Activated CD4-positive, alpha-beta T cell treated with anti-CD3 and anti-CD28 coated beads for 1 hour (primary cell): ENCODE data around the gene ADAT2.
A peak's percentile ranks its signal among the peaks of the same experiment; 100 is the strongest.

Experiments
- DNase-seq: peaks from one replicate; pipeline ENCODE4 v3.0.0-alpha.2; 2020

Gene ADAT2

GRCh38 chr6:143441010-143441409 is 9.5 kb downstream of the ADAT2 start:
- no peak for DNase-seq

DNA sequence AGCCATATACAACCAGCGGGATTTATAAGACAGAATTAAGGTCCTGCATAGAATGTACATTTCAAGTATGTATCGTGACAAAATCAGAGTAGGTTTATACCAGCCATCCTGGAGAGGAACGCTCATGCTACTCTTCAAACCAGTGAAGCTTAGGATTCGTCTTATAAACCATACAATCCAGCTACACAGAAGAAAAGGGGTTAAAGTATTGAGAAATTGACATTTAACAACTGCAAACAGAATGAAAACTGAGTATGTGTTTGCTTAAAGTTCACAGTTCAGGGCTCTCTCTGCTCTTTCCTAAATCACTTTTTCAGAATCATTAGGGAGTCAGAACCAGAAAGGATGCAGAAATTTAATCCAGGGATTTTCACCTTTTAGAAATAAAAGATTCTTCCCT is 17.9 kb downstream of the ADAT2 start:
- DNase-seq: no peak

GRCh38 chr6:143431226-143431625 is 19.3 kb downstream of the ADAT2 start:
- DNase-seq: no peak

DNA sequence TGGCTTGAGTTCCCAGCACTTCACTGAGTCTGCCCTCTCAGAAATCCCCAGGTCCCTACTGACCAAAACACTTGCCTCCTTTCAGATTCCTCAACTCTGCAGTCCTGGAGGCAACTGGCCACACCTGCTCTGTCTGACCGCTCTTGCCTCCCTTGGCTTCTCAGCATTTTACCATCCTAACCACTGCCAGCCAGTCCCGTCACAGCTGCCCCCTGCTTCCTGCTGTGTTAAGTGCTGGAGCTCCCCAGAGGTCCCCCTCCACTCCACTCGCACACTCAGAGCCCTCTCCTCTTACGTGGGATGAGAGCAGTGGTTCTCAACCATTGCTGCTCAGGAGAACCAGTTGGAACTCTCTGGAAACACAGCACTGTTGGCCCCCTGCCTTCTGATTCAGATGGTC is 20.5 kb downstream of the ADAT2 start:
- DNase-seq: no peak

- DNase-seq: peak; percentile 61
Measured at GRCh38 chr6:143427109-143427817, 23.2 kb downstream of the ADAT2 start.

DNA sequence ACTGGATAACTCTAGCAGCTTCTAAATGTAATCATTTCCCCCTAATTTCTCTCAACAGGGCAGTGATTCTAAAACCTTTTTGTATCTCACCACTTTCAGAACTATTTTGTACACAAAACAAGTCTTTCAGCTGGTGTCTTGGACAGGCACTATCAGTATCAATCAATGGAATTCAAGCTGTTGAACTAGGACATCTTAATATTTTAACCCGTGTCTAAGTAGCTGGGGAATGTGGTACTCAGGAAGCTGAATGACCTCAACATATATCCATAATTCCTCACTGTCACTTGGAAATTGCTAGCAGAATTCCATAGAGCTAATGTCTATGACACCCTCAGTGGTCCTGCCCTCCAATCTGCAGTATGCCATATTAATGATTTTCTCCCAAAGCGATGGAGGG is 24.5 kb downstream of the ADAT2 start:
- no peak for DNase-seq

DNA sequence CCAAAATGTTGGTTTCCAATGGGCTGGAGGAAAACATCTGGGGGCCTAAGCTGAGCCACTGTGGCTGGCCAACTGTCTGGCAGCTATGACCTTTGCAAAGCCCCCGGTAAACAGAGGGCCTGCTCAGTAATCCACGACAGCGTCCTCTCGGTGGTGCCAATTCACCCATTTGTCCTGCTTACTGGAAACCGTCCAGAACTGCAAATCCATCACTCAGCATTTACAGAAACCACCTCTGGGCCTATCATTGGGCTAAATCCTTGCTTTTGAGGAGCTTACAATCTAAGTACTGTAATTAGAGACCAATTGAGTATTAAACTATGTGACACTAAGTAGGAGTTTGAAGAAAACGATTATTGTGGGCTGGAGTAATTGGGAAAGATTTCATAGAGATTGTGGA is 31.0 kb downstream of the ADAT2 start:
- DNase-seq: no peak

- no peak for DNase-seq
Measured at GRCh38 chr6:143414769-143415168, 35.7 kb downstream of the ADAT2 start.

DNA sequence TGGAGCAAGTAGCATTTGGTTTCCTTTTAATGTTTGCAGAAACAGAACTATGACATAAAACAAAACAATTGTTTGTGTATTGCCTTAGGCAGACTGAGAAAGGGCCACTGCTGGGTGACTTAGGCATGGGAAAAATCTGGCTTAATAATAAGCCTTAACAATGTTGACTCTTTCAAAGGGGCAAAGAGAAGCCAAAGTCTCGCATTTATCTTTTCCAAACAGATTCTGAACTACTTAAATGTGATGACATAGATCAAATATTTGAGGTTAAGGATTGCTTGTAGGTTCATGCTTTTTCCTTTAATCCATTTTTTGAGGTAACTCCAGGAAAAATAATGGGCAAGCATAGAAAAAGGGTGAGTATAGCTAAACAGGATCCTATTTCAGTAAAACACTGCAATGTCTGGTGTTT is 39.6 kb downstream of the ADAT2 start:
- DNase-seq: no peak

DNA sequence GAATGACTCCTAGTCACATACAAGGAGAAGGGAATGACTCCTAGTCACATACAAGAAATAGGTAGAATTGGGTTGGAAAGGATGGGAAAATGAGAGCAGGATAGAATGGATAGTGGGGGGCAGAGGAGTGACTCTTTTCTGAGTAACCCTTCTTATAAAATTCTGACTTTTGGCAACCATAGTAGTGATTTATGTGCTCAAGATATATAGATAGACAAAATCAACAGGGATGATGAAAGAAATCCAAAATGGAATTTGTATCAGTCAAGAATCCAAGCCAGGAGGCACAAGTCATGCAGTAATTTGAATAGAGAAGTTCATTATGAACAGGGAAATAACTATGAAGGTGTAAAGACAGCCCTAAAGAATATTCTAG is 41.7 kb downstream of the ADAT2 start:
- no peak for DNase-seq

- no peak for DNase-seq
Measured at GRCh38 chr6:143408151-143408786, 42.2 kb downstream of the ADAT2 start.

DNA sequence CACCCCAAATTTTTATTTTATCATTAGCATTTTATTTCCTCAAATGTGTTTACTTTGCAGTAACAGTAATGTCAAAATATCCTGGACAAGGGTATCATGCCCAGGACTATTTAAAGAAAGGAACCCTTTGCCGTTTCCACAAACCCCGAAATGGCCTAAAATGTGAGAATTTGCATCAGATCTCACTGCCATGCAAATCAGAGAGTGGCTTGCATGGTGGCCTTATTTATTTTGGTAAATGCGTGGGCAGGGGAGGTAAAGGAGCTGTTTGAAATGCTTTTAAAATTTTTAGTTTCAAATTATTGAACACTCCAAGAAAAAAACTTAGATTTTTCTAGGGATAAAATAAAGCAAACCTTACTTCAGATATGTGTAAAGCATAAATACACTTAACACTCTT is 43.8 kb downstream of the ADAT2 start:
- DNase-seq: no peak

DNA sequence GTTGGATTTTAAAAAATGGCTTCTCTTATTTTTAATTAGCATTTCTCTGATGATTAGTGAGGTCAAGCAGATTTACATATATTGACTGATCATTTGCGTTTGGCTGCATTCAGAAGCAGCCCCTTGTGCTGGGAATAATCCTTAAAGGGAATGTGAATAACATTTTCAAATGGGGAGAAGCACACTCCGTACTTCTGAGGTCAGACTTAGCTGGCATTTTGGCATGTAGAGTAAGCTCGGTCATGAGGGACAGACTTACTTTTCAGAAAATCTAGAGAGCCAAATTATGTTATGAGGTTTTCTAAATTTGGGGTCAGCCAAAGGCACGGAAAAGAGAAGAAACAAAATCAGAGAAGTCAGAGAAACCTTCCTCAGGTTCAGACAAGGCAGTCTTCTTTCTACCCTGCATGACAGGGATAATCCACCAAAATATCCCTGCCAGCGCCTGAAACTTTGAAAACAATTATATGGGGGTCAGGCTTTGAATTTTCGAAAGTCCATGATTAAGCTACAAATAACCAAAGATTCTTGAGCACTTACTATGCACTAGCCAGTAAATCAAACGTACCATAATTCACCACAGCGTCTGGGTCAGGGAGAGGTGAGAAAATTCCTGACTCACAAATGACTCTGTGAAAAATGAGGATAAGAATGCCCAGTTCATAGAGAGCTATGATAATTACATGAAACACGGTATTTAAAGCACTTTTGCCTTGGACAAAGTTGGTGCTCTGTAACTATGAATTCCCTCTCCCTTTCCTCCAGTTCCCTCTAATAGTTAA is 44.9 kb downstream of the ADAT2 start:
- no peak for DNase-seq

- no peak for DNase-seq
Measured at GRCh38 chr6:143402721-143403336, 47.7 kb downstream of the ADAT2 start.

GRCh38 chr6:143401636-143402370 is 48.7 kb downstream of the ADAT2 start:
- no peak for DNase-seq

DNA sequence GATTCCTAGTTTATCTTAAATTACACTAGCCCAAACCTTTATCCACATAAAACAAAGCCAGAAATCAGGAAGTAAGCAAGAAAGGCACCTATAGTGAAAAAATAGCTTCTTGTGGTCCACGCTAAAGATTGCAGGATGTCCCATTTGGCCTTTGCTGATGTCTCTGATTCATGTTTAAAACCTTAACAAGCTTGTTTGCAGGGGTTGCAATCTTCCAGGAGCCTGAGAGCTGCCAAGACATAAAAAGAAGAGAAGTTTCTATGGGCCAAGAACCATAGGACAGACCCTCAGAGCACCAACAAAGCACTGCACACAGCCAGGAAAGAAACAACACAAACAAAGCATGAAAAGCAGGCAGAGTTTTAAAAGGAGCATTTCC is 49.4 kb downstream of the ADAT2 start:
- no peak for DNase-seq

DNA sequence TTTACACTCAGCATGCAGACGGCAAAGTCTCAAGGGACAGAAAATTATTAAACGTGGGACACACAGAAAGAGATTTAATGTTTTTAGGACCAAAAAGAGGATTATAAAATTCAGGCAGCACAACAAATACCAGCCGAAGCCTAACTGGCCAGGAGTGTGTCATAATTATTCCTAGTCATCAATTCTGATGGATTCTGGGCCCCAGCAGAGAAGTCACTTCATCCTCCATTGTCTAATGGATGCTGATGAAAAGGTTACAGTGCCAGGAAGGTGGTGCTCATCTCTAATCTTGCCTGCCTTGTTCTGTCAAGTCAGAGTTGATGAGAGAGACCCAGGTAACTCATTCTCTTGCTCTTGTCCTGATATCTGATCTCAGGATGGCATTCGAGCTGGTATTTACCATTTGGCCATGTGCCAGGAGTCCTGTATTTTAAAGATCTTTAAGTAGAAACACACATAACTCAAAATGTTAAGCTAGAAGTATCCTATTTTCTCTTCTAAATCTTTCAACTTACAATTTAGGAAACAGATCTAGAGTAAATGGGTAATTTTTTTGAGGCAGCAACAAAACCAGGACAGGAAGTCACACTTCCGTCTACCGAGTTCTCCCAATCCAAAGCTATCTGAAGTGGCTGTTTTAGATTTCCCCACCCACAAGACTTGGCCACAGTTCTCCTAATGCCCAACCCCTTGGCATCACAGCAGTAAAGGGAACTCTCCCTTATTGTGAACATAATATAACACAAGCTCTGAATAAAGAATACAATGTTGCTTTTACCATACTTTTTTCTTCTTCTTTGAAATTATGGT is 50.0 kb downstream of the ADAT2 start:
- no peak for DNase-seq

DNA sequence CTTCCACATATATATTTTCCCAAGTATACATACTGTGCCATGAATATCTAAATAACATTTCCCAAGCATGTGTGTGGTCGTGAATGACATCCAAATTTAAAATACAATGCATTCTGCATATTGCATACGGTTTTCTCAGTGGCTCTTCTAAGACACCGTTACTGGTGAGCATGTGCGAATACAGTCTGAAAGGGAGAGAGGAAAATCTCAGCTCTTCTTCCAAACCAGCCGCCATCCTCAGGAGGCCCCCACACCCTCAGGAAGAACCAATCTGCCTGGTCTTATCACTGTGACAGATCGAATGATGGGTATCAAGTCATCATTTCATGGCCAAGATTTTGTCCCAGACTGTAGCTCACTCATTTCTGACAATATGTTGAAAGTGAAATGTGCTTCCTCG is 50.7 kb downstream of the ADAT2 start:
- no peak for DNase-seq

DNA sequence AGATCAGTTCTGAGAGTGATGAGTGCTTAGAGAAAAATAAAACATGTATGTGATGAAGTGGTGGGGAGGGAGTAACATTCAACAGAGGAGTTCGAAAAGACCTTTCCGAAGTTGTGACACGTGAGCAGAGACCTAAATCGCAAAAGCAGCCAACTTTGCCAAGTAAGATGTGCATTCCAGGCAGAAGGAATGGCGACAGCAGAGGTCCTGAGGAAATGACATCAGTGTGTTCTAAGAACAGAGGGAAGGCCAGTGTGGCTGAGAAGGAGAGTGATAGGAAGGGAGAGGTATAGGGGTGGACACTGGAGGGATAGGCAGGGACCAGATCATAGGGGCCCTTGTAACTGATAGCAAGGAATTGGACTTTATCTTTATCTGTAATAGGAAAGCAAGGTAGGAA is 51.3 kb downstream of the ADAT2 start:
- no peak for DNase-seq

GRCh38 chr6:143397227-143398222 is 53.0 kb downstream of the ADAT2 start:
- DNase-seq: no peak
